ENCODE measurements around the gene KIAA1755.

GRCh38 chr20:38196076-38196475 lies 64.5 kb downstream of the KIAA1755 start:
- TF ChIP-seq CTCF (IDR thresholded peaks at IDR 0.05; ENCODE audit: insufficient read depth, low read depth, low read length) (no peak), EZH2 (IDR thresholded peaks at IDR 0.05; ENCODE audit: insufficient read depth, low read length) (no peak)

Data from astrocyte (in vitro differentiated cells and primary cell).